RWPE1 (cell line): ENCODE measurements around the gene BICRA.

Source experiments
- CTCF ChIA-PET: fragments of 350-600 bp; sonication (Branson Sonifier 250); formaldehyde crosslinking; extraction: SDS; loops from one replicate; lab custom pipeline; 2021; lab: Yijun Ruan, JAX
- POLR2A ChIA-PET: fragments of 400-600 bp; formaldehyde crosslinking; extraction: SDS; loops from one replicate; lab custom pipeline; 2020; ENCODE audit warnings: antibody characterized with exemption; ENCODE audit not compliant: low non-redundant PET; lab: Yijun Ruan, JAX
- DNase-seq: peaks from one replicate; pipeline ENCODE4 v3.0.0; 2012; ENCODE audit warnings: low spot score
- H3K27ac ChIP-seq: fragments of 450-650 bp; 2 replicates; pipeline ENCODE4 v1.5.1; 2017
- CTCF ChIP-seq: fragments of 450-650 bp; conservative IDR thresholded peaks from 2 replicates; pipeline ENCODE4 v1.5.1; 2017; ENCODE audit warnings: low read depth, mild to moderate bottlenecking

BICRA gene

GRCh38 chr19:47729799-47730520 is 121.0 kb downstream of the BICRA start:
- TF ChIP-seq CTCF, result no peak
- peak overlapping the region; percentile 99 for H3K27ac ChIP-seq
- ChIA-PET POLR2A (interaction anchor here (0.5 kb wide), 1 partner anchor 107 kb away, joined by 3 read pairs; no protein-coding TSS in a partner anchor), CTCF (no interaction called here)
- DNase-seq, result peak; percentile 75

- peak overlapping the region; percentile 99 for H3K27ac ChIP-seq
- POLR2A ChIA-PET, result no interaction called here
- TF ChIP-seq CTCF, result no peak
- DNase-seq, result no peak
- CTCF ChIA-PET, result no interaction called here
Measured at GRCh38 chr19:47730521-47730889, 121.6 kb downstream of the BICRA start.

GRCh38 chr19:47730910-47731309 is 122.0 kb downstream of the BICRA start:
- POLR2A ChIA-PET, result interaction anchor here (1.0 kb wide), 1 partner anchor 9 kb away, joined by 4 read pairs; no protein-coding TSS in a partner anchor
- no peak for TF ChIP-seq CTCF
- CTCF ChIA-PET, result no interaction called here
- DNase-seq, result no peak
- H3K27ac ChIP-seq, result peak overlapping the region; percentile 99

GRCh38 chr19:47735131-47735530 is 126.2 kb downstream of the BICRA start:
- no peak for TF ChIP-seq CTCF
- DNase-seq, result no peak
- ChIA-PET POLR2A (interaction anchor here (0.6 kb wide), 1 partner anchor 11 kb away, joined by 3 read pairs; no protein-coding TSS in a partner anchor), CTCF (interaction anchor here (1.7 to 2.9 kb wide), 2 partner anchors 22 to 28 kb away, joined by 3 to 15 read pairs; partner anchors contain the start of gene EHD2)
- peak overlapping the region; percentile 99 for H3K27ac ChIP-seq

- no peak for DNase-seq
- ChIA-PET CTCF (interaction anchor here (0.6 to 4.1 kb wide), 6 partner anchors 25 to 531 kb away, joined by 3 to 25 read pairs (median 4); partner anchors contain the start of gene EHD2), POLR2A (interaction anchor here (0.7 kb wide), 1 partner anchor 22 kb away, joined by 3 read pairs; no protein-coding TSS in a partner anchor)
- TF ChIP-seq CTCF, result no peak
- peak overlapping the region; percentile 99 for H3K27ac ChIP-seq
Measured at GRCh38 chr19:47740866-47741519, 132.1 kb downstream of the BICRA start.

GRCh38 chr19:47741544-47742140 is 132.7 kb downstream of the BICRA start:
- no peak for DNase-seq
- CTCF ChIA-PET, result interaction anchor here (0.6 to 4.1 kb wide), 5 partner anchors 25 to 531 kb away, joined by 3 to 25 read pairs (median 3); partner anchors contain the start of gene EHD2
- no peak for TF ChIP-seq CTCF
- peak overlapping the region; percentile 99 for H3K27ac ChIP-seq
- POLR2A ChIA-PET, result no interaction called here
